Muscle of back (tissue), 13 donors: ENCODE data around the gene TCEAL1. TPM values are rescaled to one million over a fixed set of nuclear protein-coding genes. Genes with fewer than 3 reads are reported as not detected.
"Not testable (repeated sequence)": the region's sequence is repeated elsewhere in the genome, so short reads cannot be mapped to it uniquely, and the experiment has no call there.

Experiments used
- DNase-seq, 3 donors: peaks; one replicate each; pipeline versions ENCODE4 v3.0.0 to v3.0.0-alpha.2; 2013
- long read RNA-seq, 9 donors: transcript quantifications; one replicate each; lab custom pipeline, GENCODE V29; 2026
- polyA plus RNA-seq, 10 donors: library from polyadenylated mRNA; unstranded; fragments of 120-200 nt; gene quantifications; one replicate each; pipeline ENCODE4 v1.2.1, GENCODE V29; 2013; ENCODE audit not compliant: insufficient read length in 10 of 10

TCEAL1 gene, protein sequence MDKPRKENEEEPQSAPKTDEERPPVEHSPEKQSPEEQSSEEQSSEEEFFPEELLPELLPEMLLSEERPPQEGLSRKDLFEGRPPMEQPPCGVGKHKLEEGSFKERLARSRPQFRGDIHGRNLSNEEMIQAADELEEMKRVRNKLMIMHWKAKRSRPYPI
- 10 to 100 TPM; 51.8 to 70.1 (median 61.0) TPM for polyA plus RNA-seq
- long read RNA-seq, donor 1, transcript TCEAL1-202 (3 exons, 1,201 nt) = minor isoform, 8 of 31 reads
- long read RNA-seq, donor 1, transcript TCEAL1-201 (3 exons, 1,164 nt) = major isoform, 22 of 31 reads
- long read RNA-seq, donor 1, partial matches to known transcripts = 0 of 31 reads
- long read RNA-seq, donor 1, other reads (novel, unspliced or antisense) = 0 of 31 reads
- long read RNA-seq, donor 2, transcript TCEAL1-202 (3 exons, 1,201 nt) = minor isoform, 8 of 32 reads
- long read RNA-seq, donor 2, transcript TCEAL1-201 (3 exons, 1,164 nt) = major isoform, 22 of 32 reads
- long read RNA-seq, donor 2, partial matches to known transcripts = 0 of 32 reads
- long read RNA-seq, donor 2, other reads (novel, unspliced or antisense) = 0 of 32 reads
- long read RNA-seq, donor 3 = 0 reads
- long read RNA-seq, donor 4, transcript TCEAL1-201 (3 exons, 1,164 nt) = major isoform, 25 of 36 reads
- long read RNA-seq, donor 4, transcript TCEAL1-202 (3 exons, 1,201 nt) = minor isoform, 7 of 36 reads
- long read RNA-seq, donor 4, partial matches to known transcripts = 0 of 36 reads
- long read RNA-seq, donor 4, other reads (novel, unspliced or antisense) = 0 of 36 reads
- long read RNA-seq, donor 5, transcript TCEAL1-201 (3 exons, 1,164 nt) = major isoform, 20 of 25 reads
- long read RNA-seq, donor 5, partial matches to known transcripts = 0 of 25 reads
- long read RNA-seq, donor 5, other reads (novel, unspliced or antisense) = 0 of 25 reads
- long read RNA-seq, donor 6, transcript TCEAL1-202 (3 exons, 1,201 nt) = minor isoform, 6 of 50 reads
- long read RNA-seq, donor 6, transcript TCEAL1-201 (3 exons, 1,164 nt) = major isoform, 36 of 50 reads
- long read RNA-seq, donor 6, partial matches to known transcripts = 0 of 50 reads
- long read RNA-seq, donor 6, other reads (novel, unspliced or antisense) = 5 of 50 reads
- long read RNA-seq, donor 7, transcript TCEAL1-202 (3 exons, 1,201 nt) = minor isoform, 7 of 20 reads
- long read RNA-seq, donor 7, transcript TCEAL1-201 (3 exons, 1,164 nt) = major isoform, 13 of 20 reads
- long read RNA-seq, donor 7, partial matches to known transcripts = 0 of 20 reads
- long read RNA-seq, donor 7, other reads (novel, unspliced or antisense) = 0 of 20 reads
- long read RNA-seq, donor 8, transcript TCEAL1-201 (3 exons, 1,164 nt) = major isoform, 21 of 37 reads
- long read RNA-seq, donor 8, partial matches to known transcripts = 0 of 37 reads
- long read RNA-seq, donor 8, other reads (novel, unspliced or antisense) = 6 of 37 reads
- long read RNA-seq, donor 9, partial matches to known transcripts = 0 of 4 reads
- long read RNA-seq, donor 9, other reads (novel, unspliced or antisense) = 0 of 4 reads

DNA sequence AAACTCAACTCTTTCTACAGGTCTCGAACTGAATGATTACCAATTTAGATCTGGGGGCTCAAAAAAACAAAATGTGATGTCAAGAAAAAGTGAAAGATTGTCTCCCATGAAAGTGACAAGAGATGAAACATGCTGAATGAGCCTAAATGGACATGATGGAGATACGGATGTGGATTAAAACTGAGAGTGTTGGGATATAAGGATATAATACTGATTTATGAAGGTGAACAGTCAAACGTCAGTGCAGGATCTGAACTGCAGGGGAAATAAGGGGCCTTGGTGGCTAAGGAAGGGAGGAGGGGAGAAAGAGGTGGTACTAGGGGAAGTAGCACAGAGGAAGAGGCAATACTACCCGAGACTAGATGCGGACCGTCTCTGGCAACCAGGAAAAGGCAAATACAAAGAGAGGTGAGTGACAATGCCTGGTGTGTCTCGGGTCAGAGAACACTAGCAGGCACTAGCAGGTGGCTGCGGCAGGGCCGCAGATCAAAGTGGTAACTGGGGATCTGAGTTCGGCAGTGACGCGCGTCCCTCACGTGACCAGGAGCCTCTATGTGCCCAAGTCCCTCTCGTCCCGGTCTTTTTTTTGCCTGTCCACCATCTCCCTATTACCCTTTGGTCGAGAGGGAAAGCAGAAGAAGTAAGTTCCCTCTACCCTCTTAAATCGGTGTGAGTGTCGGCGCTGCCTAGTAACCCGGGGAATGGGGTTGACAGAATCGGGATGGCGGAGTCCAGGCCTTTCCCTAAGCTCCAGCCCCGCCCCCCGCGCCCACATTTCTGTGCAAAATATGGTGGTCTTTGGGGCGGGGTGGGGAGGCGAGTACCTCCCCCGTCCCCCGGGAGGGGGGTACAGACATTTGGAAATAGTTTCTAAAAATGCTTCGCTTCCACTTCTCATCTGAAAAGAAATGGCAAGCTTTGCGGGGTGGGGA is at the start of gene TCEAL1:
Gene TCEAL1 (plus strand): TSS at position 590 of the 932 bp plus-strand sequence. CDS start 942 bp downstream, outside the sequence.
- peak; percentile 53 to 90 (median 74) for DNase-seq

DNA sequence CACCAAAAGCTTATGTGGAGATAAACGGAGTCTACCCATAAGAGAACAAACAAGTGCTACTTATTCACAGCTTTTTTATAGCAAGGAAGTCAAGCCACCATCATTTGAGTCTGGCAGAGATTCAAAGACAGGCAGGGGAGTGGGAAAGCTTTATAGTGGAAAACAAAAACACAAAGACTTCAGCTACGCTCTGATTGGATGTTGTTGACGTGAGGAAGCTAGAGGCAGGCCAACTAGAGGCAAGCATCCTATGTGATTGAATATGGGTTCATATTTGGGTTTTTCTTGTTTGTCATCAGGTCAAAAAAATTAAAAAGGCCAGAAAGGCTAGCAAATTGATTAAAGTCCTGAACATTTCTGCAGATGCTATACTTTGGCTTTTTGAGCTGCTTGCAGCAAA is 44.2 kb upstream of the TCEAL1 start:
- DNase-seq = peak in 1 of 3 donors; percentile 10

DNA sequence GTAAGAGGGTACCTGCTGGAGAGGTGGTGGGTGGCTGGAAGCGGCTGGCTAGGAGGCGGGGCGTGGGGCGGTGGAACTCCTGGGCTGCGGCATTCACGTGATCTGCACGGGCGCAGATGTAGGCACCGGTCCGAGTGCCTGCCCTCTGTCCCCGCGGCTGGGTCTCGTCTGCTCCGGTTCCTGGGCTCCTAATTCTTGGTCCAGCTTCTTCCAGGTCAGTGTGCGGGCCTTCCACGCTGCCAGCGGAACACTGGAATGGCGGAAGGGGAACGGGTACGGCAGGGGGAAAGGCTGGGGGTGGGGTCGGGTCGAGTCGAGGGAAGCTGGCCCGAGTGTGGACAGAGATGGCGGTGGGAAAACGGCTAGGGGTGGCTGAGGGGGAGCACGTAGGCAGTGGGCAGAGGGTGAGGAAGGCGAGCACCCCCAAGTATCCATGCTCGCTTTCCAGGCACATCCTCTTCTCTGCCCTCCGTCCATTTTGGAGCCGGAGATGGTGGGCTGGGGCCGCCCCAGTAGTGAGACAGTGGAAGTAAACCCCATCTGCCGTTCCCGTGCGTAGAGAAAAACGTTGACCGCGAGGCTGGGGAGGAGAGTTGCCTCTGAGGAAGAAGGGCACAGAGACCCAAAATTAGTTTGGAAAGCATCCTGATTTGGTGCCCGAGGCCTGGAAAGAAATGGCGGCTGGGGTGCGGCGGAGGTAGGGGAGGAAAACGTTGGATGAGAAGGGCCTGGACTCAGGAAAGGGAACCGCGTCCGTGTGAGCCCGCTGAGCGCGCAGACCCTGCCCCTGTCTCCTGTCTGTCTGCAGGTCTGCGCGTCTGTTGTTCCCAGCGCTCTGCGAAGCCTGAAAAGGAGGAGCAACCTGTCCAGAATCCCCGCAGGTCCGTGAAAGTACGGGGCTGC is 43.1 kb upstream of the TCEAL1 start, which contains the start of gene TCEAL4:
Gene TCEAL4 (plus strand): TSS at position 105 of the 903 bp plus-strand sequence. CDS start 1,161 bp downstream, outside the sequence.
- peak; percentile 15 to 73 (median 51) for DNase-seq

DNA sequence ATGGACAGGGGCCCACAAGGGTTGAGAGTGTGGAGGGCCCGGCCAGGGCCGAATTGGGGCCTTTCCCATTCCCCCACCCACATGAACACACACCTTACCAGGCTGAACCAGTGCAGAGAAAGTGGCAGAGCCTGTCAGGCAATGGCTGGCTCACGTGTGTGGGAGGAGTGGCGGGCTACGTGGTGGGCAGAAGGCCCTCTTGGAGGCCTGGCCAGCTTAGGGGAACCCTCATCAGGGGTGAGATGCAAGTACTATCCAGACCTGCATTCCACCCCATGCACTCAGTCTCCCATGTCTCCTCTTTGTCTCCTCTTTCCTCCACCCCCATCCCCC is 42.5 kb upstream of the TCEAL1 start:
- DNase-seq = peak in 1 of 3 donors; percentile 45

DNA sequence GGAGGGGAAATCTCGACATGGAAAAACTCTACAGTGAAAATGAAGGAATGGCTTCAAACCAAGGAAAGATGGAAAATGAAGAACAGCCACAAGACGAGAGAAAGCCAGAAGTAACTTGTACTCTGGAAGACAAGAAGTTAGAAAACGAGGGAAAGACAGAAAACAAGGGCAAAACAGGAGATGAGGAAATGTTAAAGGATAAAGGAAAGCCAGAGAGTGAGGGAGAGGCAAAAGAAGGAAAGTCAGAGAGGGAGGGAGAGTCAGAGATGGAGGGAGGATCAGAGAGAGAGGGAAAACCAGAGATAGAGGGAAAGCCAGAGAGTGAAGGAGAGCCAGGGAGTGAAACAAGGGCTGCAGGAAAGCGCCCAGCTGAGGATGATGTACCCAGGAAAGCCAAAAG is 42.1 kb upstream of the TCEAL1 start:
- DNase-seq = no peak

DNA sequence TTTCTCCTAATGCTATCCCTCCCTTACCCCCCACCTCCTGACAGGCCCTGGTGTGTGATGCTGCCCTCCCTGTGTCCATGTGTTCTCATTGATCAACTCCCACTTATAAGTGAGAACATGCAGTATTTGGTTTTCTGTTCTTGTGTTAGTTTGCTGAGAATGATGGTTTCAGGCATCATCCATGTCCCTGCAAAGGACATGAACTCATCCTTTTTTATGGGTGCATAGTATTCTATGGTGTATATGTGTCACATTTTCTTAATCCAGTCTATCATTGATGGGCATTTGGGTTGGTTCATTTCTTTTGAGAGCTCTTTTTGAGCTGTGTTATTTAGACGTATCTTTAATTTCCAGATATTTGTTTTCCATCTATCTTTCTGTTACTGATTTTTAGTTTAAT is 36.5 kb upstream of the TCEAL1 start:
- DNase-seq = not testable (repeated sequence)

DNA sequence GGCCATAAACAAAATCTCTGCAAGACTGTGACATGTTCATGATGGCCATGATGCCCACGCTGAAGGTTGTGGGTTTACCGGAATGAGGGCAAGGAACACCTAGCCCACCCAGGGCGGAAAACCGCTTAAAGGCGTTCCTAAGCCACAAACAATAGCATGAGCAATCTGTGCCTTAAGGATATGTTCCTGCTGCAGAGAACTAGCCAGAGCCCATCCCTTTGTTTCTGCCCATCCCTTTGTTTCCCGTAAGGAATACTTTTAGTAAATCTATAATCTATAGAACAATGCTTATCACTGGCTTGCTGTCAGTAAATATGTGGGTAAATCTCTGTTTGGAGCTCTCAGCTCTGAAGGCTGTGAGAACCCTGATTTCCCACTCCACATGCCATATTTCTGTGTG is 33.6 kb upstream of the TCEAL1 start:
- DNase-seq = not testable (repeated sequence)

DNA sequence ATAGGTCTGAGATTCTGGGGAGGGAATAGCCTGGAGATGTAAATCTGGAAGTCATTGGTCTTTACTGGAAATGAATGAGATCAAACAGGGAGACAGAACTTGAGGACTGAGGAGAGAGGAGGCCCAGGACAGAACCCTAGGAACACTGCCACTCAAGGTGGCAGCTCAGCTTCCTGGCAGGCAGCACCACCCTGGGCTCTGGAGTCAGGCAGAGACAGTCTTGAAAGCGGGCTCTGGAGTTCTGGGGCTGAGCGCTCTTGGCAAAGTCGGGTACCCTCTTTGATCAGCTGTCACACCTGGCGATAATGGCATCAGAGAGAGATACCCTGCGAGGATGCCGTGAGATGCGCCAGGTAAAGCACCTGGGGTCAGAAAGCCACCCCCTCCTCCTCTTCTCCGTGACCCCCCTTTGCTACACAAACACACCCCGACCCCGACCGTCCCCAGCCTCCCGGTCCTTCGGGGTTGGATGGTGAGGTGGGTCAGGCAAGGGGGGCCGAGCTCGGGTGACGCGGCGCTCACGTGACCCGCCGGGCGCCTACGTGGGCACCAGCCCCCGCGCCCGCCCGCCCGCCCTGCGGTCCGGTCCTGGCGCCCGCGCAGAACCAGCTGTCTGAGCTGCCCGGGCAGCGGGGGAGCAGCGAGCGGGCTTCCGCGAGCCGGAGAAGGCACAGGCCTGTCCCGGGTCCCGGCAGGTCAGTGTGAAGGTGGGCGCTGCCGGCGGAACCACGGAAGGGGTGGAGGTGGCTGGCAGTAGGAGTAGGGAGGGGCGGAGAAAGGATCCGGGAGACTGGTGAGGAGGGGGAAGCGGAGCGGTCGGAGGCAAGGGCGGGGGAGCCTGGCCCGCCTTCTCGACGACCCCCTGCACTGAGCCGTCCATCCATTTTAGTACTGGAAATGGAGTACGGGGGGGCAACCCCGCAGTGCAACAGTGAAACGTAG is 21.1 kb upstream of the TCEAL1 start, which contains the start of gene TCEAL3:
Gene TCEAL3 (plus strand): TSS at position 600 of the 942 bp plus-strand sequence. CDS start 1,102 bp downstream, outside the sequence.
- DNase-seq = peak in 1 of 3 donors; percentile 72

DNA sequence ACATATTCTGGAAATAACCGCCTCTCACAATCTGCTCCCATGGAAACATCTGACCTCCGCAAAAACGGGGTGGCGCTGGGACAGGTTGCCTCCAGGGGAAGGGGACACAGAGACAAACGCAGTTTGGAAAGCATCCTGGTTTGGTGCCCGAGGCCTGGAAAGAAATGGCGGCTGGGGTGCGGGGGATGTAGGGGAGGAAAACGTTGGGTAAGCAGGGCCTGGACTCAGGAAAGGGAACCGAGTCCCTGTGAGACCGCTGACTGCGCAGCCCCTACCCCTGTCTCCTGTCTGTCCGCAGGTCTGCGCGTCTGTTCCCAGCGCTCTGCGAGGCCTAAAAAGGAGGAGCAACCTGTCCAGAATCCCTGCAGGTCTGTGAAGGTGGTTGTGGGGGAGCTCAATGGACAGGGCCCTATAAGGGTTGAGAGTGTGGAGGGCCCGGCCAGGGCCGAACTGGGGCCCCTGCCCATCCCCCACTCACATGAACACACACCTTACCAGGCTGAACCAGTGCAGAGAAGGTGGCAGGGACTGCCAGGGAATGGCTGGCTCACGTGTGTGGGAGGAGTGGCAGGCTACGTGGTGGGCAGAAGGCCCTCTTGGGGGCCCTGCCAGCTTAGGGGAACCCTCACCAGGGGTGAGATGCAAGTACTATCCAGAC is 20.3 kb upstream of the TCEAL1 start:
- no peak for DNase-seq

DNA sequence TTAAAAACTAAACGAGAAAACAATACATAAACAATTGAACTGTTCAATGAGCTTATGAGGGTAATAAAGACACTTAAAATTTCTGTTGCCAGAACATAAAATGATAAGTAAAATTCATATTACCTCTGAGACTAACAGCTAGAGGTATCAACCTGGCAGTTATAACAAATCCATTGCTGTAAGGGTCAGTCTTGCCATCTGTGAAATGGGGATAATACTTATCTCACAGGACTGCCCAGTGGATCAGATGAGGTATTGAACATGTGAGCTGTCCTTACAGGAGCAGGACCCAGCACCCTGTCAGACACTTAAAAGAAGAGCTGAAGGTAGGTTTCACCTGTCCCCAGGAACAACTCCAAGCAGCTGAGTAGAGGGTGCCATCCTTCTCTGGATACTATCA is 18.5 kb upstream of the TCEAL1 start:
- no peak for DNase-seq

DNA sequence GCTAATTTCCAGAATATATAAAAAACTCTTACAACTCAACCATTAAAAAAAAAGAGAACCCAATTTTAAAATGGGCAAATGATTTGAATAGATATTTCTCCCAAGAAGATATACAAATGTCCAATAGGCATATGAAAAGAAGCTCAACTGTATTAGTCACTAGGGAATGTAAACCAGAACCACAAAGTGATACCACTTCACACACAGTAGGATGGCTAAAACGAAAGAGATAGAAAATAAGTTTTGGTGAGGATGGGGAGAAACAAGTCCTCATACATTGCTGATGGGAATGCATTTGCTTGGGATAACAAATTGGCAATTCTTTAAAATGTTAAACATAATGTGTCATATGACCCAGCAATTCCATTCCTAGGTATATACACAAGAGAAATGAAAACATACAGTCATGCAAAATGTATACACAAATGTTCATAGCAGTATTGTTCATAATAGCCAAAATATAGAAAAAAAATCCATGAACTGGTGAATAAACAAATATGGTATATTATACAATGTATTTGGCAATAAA is 15.3 kb upstream of the TCEAL1 start:
- DNase-seq = no peak

DNA sequence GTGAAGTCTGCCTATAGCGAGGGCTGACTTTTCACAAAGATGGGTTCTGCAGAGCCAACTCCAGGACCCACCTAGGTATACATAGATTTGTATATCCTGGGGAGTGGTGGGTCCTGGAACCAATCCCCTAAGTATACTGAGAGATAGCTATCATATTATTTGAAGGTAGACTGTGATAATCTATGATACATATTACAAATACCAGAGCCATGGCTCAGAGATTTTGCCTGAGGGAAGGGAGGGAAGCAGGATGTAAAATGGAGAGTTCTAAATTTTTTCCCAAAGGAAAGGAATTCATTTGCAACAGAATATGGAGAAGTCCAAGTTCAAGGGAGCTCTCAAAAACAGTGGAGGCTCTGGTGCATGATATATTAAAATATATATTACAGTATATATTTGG is 13.8 kb upstream of the TCEAL1 start:
- DNase-seq = no peak

DNA sequence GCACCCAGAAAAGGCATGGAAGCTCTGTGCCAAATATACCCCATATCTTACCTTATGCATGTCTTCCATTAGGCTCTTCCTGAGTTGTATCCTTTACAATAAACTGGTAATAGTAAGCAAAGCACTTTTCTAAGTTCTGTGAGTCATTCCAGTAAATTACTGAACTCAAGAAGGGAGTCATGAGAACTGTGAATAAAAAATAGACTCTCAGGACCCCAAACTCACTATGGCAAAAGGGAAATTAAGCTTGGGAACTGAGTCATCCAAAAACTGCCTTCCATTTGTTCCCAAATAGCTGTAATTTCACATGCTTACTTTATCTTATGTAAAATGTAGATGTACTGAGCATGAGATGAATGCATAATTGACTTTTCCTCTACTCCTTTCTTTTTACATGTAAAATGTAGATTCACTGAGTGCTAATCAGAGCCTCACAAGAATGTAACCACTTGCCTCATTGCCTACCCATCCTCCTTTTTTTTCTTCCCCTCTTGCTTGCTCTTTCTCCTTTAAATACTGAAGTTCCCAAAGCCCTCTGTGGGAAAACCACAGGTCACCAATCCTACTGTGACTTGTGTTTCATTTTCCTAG is 12.9 kb upstream of the TCEAL1 start:
- no peak for DNase-seq

DNA sequence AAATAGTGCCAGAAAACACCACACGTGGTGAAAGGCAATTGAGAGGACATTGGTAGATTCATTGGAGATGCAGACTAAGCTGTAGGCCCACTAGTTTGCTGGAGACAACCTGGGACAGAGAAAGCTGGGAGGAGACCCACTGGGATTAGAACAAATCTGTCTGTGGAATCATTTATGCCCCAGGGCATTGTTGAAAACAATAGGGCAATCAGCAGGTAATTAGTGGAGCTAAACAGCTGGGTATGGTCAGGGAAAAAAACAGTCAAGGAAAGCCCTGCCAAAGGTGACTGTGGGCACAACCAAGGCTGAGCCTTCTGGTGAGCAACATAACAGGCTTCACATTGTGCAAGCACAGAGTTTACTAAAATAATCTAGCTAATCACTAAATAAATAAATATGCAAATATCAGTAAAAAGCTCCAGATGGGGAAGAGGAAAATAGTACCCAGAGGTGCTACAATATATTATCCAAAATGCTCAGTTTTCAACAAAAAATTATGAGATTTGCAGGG is 12.0 kb upstream of the TCEAL1 start:
- no peak for DNase-seq

DNA sequence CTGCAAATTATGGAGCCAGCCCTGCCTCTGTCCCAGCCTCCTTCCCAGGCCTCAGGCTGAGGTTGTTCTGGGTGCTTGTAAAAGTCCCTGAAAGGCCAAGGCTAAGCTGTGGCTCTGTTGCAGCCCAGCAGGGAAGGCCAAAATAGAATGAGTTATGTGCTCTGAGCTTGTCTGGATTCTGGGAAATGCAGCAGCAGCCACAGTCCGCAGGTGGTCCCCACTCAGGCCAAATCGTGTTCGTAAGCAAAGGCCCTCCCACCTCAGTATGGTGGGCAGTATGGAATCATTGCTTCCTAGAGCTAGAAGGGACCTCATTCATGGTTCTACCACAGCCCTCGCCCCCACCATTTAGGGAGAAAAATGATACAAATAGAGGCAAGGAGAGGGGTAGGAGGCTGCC is 4.7 kb upstream of the TCEAL1 start:
- DNase-seq = no peak

DNA sequence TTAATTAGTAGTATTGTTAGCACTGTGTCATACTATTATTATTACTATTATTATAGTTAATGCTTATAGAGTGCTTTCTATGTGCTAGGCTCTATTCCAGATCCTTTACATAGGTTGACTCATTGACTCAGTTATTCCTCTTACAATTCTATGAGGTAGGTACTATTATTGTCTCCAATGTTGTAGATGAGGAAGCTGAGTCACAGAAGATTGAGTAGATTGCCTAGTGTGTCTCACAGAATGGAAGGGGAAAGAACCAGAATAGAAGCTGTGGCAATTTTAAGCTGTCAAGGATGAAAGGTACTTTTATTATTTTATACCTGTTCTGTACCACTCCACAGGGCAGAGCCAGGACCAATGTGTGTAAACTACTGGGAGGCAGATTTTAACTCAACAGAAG is 1.9 kb upstream of the TCEAL1 start:
- DNase-seq = no peak
